Stimulated activated CD8-positive, alpha-beta memory T cell treated with anti-CD3 and anti-CD28 coated beads, Interleukin-15, amount 100 ng/mL, for 4 hours (primary cell): ENCODE data around the gene PCGF5.
A peak's percentile ranks its signal among the peaks of the same experiment; 100 is the strongest.
"Not testable (repeated sequence)": the region's sequence is repeated elsewhere in the genome, so short reads cannot be mapped to it uniquely, and the experiment has no call there.

Experiments used
- DNase-seq, 2 donors: peaks; one replicate each; pipeline ENCODE4 v3.0.0-alpha.2; 2020; ENCODE audit warnings: low read depth in 2 of 2

PCGF5 gene

DNA sequence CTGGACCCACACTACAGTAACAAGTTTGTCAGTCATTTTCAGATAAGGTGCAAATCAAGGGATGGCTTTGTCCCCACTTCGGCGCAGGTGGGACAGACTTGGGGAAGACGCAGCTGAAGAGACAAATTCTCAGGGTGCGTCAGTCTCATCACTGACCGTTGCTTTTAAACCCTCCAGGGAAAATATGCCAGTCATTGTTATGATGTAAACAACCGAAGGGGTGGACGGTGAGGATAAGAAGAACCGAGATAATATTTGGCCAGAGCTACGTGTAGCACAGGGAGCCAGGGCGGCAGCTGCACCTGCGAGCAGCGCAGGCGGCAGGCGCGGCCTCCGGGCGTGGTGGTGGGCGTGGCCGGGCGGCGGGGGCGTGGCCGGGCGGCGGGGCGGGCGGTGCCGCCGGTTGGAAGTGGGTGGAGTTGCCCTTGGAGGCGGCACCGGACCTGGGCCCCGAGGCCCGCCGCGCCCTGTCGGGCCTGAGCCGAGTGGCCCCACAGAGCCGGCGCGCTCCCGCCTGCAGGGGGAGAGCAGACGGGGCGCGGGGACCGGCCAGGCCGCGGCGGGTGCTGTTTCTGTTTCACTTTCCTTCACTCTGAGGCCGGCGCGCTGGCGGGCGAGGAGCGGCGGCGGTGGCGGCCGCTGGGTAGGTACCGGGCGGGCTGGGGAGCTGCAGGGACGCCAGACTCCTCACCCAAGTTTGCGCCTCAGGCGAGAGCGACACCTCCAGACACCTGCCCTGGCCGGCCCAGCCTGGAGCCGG lies at the start of gene PCGF5:
Gene PCGF5 (plus strand): TSS at position 470 of the 760 bp plus-strand sequence. CDS start 2,209 bp downstream, outside the sequence.
- DNase-seq, result peak; percentile 74 to 82

DNA sequence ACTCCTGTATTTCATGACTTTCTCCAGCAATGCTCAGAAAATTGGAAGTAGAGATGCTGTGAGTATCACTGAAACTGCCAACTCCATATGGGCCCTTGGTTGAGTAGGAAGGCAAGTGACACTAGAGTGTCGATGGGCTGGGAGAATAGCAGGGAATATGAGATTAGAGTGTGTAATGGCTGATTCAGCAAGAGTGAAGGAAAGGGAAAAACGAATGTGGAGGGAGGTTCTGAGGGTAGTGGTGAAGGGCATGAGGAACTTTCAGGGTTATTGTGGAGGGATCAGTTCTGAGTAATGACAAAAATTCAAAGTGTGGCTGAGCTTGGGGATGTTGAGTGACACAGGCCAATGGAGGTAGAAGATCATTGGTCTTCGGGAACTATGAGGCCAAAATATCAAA lies 49.0 kb upstream of the PCGF5 start:
- no peak for DNase-seq

DNA sequence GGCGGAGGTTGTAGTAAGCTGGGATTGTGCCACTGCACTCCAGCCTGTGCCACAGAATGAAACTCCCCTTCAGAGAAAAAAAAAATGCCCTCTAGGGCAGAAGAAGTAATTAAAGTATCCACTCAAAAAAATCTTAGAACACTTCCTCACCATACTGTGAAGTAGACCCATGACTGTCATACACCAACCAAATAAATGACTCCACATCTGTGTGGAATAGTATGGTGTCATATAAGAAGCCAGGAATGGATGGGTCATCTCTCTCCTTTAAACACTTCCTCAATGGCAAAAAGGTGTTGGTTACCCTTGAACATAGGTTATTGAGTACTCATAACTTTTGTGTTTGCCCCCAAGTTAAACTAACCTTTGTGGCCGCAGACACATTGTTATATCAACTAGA lies 48.1 kb upstream of the PCGF5 start:
- DNase-seq, result no peak

DNA sequence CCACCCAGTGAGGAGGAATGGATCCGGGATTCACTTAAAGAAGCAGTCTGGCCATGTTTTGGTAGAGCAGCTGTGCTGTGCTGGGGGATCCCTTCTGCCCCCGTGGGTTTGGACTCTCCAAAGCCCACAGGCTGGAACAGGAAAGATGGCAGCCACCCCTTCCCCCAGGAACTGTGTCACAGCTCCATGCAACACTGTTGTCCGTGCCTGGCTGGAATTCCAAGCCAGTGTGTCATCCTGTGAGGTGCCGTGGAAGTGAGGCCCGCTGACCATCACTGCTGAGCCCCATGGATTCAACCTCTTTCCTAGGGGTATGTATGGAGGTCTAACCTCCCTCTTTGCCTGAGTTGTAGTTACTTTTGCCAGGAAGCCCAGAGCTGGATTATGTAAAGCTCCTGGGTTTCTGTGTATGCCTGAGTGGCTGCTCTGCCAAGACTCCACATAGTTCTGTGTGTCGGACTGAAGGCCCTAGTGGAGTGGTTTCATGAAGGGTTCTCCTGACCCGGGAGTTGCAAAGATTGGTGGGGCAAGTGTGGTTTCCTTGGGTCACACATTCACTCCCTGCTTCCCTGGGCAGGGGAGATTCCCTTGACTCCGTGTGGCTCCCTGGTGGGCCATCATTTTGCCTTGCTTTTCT lies 35.1 kb upstream of the PCGF5 start:
- DNase-seq, result no peak

DNA sequence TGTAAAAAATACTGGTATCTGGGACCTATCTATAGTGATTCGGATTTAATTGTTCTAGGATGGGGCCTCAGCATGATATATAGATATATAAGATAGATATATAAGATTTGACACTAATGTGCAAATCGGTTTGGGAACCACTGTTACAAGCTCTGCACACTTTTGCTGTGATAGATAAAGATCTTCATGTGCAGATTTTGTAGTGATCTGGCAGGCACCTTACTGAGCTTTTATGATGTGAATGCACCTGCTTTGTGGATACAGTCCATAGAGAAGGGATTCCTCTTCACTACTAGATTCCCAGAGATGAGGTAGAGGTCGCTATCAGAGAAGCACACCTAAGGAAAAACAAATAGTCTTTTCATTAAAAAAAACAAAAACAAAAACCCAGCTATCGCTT lies 33.3 kb upstream of the PCGF5 start:
- no peak for DNase-seq

DNA sequence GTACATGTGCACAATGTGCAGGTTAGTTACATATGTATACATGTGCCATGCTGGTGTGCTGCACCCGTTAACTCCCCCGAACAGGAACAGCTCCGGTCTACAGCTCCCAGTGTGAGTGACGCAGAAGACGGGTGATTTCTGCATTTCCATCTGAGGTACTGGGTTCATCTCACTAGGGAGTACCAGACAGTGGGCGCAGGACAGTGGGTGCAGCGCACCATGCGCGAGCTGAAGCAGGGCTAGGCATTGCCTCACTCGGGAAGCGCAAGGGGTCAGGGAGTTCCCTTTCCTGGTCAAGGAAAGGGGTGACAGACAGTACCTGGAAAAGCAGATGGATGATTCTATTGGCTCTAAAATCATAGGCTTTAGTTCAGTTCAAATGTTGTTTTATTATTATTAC lies 32.5 kb upstream of the PCGF5 start:
- DNase-seq, result not testable (repeated sequence)

DNA sequence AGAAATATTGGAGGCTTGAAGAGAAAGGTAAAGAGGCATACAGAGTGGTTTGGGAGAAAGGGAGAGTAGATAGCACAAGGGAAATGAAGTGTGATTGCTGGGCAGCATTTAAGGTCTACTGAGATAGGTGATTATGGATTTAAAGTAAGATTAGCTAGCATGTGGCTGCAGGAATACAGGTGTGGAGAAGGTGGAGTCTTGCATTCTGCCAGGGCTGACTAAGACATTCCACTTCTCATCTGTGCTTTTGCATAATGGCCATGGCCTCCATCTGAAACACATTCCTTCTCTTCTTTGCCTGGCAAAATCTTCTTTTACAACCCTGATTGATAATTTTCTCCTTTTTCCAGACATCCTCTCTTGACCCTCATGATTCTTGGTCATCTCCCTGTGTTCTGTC lies 31.6 kb upstream of the PCGF5 start:
- no peak for DNase-seq

DNA sequence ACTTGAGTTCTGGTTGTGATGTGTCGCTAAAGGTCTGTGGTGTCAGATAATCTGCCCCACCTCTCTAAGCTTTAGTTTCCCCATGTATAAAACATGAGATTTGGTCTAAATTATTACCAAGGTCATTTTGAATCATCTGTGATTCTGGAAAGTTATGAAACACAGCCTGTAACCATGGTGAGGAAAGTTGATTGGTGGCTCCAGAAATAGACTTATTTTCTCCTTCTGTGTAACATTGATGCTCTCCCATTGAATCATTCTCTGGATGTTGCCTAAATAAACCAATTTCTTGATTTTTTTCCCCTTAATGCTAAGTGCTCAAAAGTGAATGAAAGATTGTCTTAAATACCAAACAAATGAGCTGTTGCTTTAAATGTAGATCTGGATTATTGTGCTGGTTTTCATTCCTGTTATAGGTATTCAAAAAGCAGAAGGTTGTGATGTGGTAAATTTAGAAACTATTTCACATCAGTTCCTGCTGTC lies 30.0 kb upstream of the PCGF5 start:
- no peak for DNase-seq

DNA sequence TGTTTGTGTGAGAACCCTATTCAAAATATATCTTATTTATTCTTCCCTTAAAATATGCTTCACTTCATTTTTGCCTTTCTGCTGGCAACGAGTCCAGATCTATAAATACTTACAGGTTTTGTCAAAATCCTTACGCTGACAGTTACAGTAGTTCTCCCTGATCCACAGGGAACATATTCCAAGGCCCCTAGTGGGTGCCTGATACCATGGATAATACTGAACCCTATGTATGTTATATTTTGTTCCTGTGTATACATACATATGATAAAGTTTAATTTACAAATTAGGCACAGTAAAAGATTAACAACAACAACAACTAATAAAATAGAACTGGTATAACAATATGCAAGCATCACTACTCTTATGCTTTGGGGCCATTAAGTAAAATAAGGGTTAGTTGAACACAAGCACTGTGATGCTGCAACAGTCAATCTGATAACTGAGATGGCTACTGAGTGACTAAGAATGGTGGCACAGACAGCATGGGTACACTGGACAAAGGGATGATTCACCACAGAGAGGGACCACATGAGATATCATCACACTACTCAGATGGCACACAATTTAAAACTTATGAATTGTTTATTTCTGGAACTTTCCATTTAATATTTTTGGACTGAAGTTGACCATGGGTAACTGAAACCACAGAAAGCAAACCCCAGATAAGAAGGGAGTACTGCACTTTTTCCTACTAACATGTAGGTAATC lies 29.4 kb upstream of the PCGF5 start:
- no peak for DNase-seq

DNA sequence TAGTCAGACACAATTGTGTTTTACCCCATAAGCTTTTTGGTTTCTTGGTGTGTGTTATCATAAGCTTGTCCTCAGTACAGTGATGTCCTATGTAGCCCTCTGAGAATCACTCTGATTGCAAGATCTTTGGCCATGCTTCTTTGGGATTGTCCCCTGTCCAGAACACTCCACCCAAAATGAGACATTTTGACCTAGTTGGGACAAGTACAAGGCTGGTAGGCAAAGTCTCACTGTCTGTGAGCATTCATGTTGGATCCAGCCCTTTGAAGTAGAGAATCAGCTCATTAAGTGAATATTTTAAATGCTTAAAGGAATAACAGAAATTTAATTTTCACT lies 28.9 kb upstream of the PCGF5 start:
- DNase-seq, result no peak

DNA sequence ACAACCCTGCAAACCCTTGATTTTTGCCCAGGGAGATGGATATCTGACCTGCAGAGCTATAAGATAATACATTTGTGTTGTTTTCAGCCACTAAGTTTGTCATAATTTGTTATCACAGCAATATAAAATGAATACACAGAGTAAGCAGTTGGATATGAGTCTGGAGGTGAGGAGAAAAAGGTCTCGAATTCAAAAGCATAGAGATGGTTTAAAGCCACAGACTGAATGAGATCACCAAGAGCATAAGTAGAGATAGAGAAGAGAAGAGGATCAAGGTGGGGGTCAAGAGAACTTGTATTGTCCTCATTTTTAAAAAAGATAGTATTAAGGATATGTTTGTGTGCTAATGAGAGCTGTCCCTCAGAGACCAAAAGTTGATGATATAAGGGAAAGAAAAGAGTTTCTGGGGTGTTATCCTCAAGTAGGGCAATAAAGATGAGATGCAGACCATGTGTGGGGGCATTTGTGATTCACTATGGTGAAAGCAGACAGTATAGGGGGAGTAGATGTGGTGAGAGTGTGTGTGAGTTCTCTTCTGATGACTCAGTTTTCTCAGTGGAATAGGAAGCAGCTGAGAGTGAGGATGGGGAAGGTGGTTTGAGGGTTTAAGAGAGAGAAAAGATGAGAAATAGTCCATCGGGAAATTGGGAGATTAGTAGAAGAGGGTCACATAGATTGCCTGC lies 25.8 kb upstream of the PCGF5 start:
- DNase-seq, result no peak

DNA sequence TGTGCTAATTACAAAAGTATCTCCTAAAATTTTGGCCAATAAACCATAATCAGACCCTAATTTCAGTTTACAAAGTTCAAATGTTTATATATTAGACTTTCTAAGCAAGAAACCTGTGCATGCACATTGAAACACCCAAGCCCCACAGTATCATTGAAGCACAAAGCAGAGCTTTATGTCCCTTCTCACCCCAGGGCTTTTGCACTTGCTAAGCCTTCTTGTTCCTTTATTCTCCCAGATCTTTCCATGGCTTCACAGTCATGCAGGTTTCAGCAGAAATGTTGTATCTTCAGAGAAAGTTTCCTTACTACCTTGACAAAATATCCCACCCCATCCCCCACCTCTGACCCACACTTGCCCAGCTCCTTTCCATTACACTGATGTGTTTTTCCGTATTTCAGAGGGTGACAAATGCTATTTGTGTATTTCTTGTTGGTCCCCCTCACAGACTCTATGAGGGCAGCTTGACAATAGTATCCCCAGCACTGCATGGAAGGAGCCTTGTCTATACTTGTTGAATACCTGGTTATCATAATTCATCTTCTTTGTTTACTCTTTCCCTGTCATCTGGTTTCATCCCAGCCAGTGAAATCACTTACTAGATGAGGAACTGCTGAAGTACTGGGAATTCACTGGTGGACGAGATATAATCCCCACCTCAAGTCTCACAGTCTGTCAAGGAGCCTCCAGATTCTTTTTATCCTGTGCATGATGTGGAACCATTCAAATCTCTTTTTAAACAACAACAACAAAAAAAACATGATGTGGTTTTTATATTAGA lies 24.0 kb upstream of the PCGF5 start:
- no peak for DNase-seq

DNA sequence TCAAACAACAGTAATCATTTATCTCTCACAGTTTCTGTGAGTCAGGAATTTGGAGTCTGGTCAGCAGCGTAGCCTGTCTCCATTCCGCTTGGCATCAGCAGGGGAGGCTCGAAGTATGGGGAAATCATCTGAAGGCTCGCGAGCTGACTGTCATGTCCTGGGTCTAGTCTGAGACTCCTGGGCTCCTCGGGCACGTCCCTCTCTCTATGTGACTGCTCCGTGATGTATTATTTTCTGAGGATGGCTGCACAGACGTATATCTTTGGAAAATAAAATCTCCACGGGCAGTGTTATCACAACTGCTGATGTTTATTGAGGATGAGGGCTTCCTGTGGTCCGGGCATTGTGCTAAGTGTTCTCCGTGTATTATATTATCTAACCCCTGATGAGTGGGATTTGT lies 23.3 kb upstream of the PCGF5 start:
- DNase-seq, result no peak

DNA sequence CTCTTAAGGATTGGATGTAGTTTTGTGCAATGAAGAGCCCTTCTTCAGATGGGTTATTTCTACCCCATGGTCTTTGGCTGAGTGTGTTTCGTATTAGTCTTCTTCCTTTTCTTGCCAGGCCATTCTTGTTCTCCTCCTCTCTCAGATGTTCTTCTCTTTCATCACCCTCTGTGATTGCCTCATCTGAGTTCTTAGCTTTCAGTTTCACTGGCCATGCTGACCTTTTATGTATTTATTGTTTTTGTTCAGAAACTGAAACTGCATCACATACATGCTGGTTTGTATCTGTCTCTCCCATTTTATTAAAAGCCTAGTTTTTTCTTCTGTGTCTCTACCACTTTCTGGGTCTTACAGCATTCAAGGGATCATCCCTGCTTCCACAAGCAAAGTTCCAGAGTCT lies 21.7 kb upstream of the PCGF5 start:
- DNase-seq, result no peak

DNA sequence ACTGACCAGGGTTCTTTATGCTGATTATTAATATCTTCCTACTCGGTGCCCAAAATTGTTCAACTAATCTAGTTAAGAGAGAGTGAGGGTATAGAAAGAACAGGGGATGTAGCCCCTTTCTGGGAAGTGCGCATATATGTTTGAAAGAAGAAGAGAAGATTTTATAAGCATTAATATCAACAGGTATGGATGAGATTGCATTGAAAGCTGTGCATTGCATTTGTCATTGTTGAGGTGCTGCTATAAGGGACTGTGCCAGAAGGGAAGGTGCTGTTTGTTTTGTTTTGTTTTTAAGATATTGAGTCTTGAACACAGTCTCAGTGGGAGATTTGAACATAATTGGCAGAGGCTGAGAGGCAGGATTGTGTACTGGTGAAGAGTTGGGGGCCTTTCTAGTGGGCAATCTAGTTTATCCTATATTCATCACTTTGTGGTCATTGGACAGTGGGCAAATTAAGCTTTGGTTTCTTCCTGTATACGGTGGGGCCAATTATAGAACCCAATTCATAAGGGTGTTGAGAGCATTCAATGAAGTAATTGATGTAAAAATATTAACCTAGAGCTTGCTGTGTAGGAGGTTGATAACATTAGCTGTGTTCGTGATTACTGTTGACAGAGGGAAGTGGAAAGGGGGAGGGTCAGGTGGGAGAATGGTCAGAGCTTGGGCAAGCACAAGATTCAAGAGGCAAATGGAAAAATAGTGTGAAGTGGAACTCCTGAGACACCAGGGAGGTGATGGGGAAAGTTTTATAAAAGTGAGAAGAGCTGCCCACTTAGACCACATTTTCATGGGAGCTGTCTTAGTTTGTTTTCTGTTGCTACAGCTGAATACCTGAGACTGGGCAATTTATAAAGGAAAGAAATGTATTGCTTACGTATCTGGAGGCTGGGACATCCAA lies 19.9 kb upstream of the PCGF5 start:
- DNase-seq, result no peak

DNA sequence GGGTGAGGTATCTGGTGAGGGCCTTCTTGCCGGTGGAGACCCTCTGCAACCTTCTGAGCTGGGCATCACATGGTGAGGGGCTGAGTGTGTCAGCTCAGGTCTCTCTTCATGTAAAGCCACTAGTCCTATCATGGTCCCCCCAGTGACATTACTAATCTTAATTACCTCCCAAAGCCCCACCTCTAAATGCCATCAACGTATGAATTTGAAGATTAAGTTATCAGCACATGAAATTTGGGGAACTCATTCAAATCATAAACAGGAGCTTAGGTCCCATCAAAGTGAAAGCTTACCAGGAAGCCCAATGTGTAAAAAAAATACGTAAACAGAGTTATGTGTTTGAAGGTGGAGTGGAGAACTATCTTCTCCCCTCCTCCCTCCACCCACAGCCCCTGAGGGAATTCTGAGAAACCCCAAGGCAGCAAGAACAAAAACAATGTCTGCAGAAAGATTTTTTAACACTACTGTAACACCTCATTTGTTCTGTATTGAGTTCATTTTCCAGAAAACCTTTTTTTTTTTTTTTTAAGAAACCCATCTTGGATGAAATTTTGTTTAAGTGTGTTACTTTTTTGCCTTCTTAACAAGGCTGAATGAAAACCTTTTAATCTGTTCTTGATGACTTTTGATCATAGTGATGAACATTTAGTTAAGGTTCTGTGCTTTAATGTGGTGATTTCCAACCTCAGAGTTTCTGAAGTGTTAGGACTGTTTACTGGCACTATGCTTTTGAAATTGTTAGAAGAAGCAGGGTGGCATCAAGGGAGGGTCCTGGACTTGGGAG lies 19.1 kb upstream of the PCGF5 start:
- peak in 1 of 2 donors; percentile 15 for DNase-seq

DNA sequence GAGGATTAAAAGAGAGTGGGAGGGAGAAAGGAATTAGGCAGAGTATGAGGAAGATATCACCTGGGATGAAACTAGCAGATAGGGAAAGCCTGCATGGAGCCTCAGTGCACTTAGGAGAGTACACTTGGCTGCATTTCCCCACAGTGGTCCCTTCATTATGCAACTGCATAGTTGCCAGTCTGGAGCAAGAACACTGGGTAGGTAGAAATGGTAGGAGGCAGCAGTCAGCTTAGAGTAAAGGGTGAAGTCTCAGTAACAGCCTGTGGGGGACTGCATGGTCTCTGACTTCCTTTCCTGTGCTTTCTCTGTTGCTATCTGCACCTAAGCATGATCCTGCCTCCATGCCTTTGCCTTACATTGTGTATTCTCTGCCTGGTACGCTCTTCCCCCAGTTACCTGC lies 14.0 kb upstream of the PCGF5 start:
- DNase-seq, result no peak

DNA sequence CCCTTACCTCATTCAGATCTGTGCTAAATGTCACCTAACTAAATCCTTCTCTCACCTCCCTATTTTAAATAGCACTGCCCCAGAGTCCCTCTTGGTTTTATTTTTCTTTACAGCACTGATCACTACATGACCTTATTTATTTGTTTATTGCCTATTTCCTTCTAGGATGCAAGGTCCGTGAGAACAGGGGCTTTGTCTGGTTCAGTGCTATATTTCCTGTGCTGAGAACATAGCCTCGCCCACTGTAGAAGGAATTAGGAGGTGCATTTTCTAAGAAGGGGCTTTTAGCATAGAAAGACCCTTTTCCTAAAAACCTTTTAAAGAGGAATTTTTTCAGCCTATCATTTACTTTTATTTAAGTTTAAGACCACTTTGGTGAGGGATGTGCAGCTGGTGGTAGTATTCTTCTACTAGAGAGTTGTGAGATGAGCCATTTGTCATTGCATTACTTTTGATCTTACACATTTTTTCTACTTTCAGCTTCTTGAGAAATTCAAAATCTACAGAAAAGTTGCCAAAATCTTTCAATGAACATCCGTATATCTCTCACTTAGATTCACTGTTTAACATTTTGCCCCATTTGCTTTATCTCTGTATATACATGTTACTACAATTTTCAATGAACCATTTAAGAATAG lies 13.5 kb upstream of the PCGF5 start:
- no peak for DNase-seq

DNA sequence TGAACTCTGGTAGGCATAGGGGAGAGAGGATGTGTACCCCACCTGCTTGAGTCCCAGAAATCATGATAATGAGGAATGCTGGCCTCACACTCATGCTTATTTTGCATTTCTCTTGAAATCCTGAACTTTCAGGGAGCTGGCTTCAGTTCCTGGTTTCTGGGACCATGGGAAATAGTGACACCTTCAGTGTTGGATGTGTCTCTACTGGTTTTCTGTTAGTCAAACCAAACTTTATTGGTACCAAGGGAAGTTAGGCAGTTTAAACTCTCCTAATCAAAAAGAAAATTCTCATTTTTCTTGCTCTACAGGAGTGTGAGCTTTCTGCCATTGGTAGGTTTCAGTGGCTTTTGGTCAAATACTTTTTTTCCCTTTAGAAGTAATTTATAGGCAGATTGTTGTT lies 11.8 kb upstream of the PCGF5 start:
- DNase-seq, result no peak
